Measurements from ENCODE around the gene DDX20.

DNA sequence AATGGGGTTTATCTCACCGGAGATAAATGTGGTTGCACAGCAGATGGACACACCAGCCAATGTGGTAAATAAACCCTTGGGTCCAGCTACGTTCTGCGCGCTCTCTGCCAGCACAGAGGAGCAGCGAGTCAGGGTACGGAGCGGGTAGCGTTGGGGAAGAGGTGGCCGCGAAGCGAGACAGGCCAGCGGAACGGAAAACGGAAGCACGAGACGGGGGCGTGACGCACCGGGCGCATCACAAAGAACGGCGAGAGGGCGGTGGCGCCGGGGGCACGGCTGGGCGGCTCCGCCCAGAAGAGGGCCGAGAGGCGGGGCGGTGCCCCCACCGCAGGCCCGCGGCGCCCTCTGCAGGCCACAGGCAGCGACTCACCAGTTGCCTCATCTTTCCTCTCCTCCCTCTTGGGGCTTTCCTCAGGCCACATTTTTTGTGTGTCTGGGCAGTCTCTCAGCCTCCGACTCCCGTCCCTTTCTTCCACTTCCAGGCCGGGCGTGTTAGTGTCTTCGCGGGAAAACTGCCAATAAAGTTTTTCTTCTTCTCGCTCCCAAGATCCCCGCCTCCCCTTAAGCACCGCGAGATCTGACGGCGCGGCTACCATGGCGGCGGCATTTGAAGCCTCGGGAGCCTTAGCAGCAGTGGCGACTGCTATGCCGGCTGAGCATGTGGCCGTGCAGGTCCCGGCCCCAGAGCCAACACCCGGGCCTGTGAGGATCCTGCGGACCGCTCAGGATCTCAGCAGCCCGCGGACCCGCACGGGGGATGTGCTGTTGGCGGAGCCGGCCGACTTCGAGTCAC lies at the start of gene DDX20:
- TF ChIP-seq EZH2 (IDR thresholded peaks at IDR 0.05; ENCODE audit: low read length, unreplicated experiment) (no peak), CTCF (conservative IDR thresholded peaks at IDR 0.05; ENCODE audit: low read depth, low read length) (peak; percentile 89)

Measured in PC-3 (cell line).